HG02970 (cell line): Measurements from ENCODE around the gene GHR.
"Not testable (repeated sequence)": the region's sequence is repeated elsewhere in the genome, so short reads cannot be mapped to it uniquely, and the experiment has no call there.

Experiments
- ATAC-seq: cut with Tn5 transposase; IDR thresholded peaks from one replicate; pipeline ENCODE4 v1.9.1; 2021; ENCODE audit warnings: mild to moderate bottlenecking, moderate library complexity, moderate number of reproducible peaks; ENCODE audit not compliant: unreplicated experiment, low FRiP score

The GHR gene

GRCh38 chr5:42636425-42636824, 213.2 kb downstream of the GHR start:
- ATAC-seq = no peak

GRCh38 chr5:42636946-42637345, 213.7 kb downstream of the GHR start:
- no peak for ATAC-seq

GRCh38 chr5:42638972-42639371, 215.7 kb downstream of the GHR start:
- ATAC-seq = no peak

GRCh38 chr5:42640835-42641234, 217.6 kb downstream of the GHR start:
- ATAC-seq = no peak

GRCh38 chr5:42641336-42642005, 218.2 kb downstream of the GHR start:
- no peak for ATAC-seq

- no peak for ATAC-seq
Observed at GRCh38 chr5:42642006-42642405, 218.8 kb downstream of the GHR start.

- ATAC-seq = no peak
Observed at GRCh38 chr5:42643360-42643759, 220.1 kb downstream of the GHR start.

- ATAC-seq = no peak
Observed at GRCh38 chr5:42645138-42645537, 221.9 kb downstream of the GHR start.

- no peak for ATAC-seq
Observed at GRCh38 chr5:42648036-42648435, 224.8 kb downstream of the GHR start.

- no peak for ATAC-seq
Observed at GRCh38 chr5:42648915-42649314, 225.7 kb downstream of the GHR start.

- no peak for ATAC-seq
Observed at GRCh38 chr5:42650084-42650483, 226.8 kb downstream of the GHR start.

- ATAC-seq = no peak
Observed at GRCh38 chr5:42653705-42654104, 230.5 kb downstream of the GHR start.

GRCh38 chr5:42654645-42655044, 231.4 kb downstream of the GHR start:
- no peak for ATAC-seq

GRCh38 chr5:42655982-42656650, 232.9 kb downstream of the GHR start:
- no peak for ATAC-seq

- no peak for ATAC-seq
Observed at GRCh38 chr5:42656651-42657015, 233.4 kb downstream of the GHR start.

- ATAC-seq = not testable (repeated sequence)
Observed at GRCh38 chr5:42659869-42660268, 236.6 kb downstream of the GHR start.

- ATAC-seq = no peak
Observed at GRCh38 chr5:42665857-42666256, 242.6 kb downstream of the GHR start.

- ATAC-seq = no peak
Observed at GRCh38 chr5:42666869-42667268, 243.6 kb downstream of the GHR start.

- no peak for ATAC-seq
Observed at GRCh38 chr5:42668254-42668653, 245.0 kb downstream of the GHR start.

GRCh38 chr5:42672925-42673324, 249.7 kb downstream of the GHR start:
- no peak for ATAC-seq

GRCh38 chr5:42675602-42676001, 252.4 kb downstream of the GHR start:
- ATAC-seq = no peak

GRCh38 chr5:42676362-42676761, 253.1 kb downstream of the GHR start:
- no peak for ATAC-seq
